ENCODE data around the gene ANKS1B. TPM values are rescaled to one million over a fixed set of nuclear protein-coding genes. Genes with fewer than 3 reads are reported as not detected.
A peak's percentile ranks its signal among the peaks of the same experiment; 100 is the strongest.
"Not testable (repeated sequence)": the region's sequence is repeated elsewhere in the genome, so short reads cannot be mapped to it uniquely, and the experiment has no call there.

Gene ANKS1B
- polyA plus RNA-seq, 1 donor from 2014 or later = not detected

DNA sequence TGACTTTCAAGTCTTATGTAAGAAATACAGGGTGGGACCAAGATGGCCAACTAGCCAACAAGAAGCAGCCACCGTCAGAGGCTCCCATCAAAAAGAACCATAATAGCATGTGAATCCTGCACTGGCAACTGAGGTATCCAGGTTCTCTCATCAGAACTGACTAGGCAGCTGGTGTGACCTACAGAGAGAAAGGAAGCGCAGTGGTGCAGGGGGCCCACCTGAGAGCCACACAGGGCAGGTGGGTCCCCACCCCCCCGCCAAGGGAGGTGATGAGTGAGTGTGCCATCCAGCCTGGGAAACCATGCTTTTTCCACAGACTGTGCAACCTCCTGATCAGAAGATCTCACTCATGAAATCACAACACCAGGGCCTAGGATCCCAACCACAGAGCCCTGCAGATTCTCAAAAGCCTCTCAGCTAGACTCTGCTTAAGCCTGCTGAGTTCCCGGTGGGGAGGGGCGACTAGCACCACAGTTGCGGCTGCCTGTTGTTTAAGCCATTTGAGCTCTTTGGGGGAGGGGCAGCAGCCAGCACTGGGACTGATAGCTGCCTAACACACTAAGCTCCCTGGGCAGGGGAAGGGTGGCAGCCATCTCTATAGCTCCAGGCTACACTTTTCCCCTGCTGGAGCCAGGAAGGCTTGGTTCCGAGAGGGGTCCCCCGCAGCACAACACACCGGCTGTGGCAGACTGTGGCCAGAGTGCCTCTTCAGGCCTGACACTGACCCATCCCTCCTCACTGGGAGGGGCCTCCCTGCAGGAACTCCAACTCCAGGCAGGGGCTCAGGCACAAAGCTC is 261.8 kb downstream of the ANKS1B start:
- H3K36me3 Mint-ChIP-seq = no peaks in the 10 kb centered on the region

DNA sequence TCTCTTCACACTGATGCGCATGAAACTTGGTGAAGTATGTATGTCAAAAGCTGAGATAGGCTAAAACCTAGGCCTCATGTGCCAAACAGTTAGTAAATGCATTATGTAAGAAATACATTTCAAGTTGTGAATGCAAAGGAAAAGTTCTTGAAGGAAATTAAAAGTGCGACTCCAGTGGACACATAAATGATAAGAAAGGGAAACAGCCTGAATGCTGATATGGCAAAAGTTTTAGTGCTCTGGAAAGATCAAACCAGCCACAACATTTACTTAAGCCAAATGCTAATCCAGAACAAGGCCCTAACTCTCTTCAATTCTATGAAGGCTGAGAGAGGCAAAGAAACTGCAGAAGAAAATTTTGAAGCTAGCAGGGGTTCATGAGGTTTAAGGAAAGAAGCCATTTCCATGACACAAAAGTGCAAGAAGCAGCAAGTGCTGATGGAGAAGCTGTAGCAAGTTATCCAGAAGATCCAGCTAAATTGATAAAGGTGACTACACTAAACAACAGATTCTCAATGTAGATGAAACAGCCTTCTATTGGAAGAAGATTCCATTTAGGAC is 262.9 kb downstream of the ANKS1B start:
- no peaks in the 10 kb centered on the region for H3K4me1 Mint-ChIP-seq
- H3K27ac Mint-ChIP-seq = no peak overlapping the region
- H3K9me3 Mint-ChIP-seq = peaks cover 0 to 3% (median 0%) of the 10 kb centered on the region in 3 donors
- H3K36me3 Mint-ChIP-seq = no peaks in the 10 kb centered on the region
- peaks cover under 1% of the 10 kb centered on the region for H3K27me3 Mint-ChIP-seq
- H3K4me3 Mint-ChIP-seq = no peak overlapping the region

More for the DNA sequence above, 261.8 kb downstream of the ANKS1B start:
- Mint-ChIP-seq H3K4me1 (no peaks in the 10 kb centered on the region), H3K4me3 (no peak overlapping the region), H3K27me3 (no peaks in the 10 kb centered on the region), H3K9me3 (peaks cover 0 to 6% (median 0%) of the 10 kb centered on the region in 3 donors), H3K27ac (no peak overlapping the region)

DNA sequence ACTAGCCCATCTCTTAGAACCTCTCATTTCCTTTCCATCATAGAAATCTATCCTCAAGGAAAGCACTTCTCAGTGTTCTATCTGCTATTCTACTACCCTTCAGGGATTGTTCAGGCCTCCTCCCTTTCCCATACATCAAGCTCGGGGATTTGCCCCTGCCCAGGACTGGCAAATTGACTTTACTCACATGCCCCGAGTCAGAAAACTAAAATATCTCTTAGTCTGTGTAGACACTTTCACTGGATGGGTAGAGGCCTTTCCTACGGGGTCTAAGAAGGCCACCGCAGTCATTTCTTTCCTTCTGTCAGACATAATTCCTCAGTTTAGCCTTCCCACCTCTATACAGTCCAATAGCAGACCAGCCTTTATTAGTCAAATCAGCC is 264.7 kb downstream of the ANKS1B start:
- H3K27ac Mint-ChIP-seq, H3K4me1 Mint-ChIP-seq, H3K4me3 Mint-ChIP-seq, H3K9me3 Mint-ChIP-seq, H3K36me3 Mint-ChIP-seq, H3K27me3 Mint-ChIP-seq: not testable (repeated sequence)

DNA sequence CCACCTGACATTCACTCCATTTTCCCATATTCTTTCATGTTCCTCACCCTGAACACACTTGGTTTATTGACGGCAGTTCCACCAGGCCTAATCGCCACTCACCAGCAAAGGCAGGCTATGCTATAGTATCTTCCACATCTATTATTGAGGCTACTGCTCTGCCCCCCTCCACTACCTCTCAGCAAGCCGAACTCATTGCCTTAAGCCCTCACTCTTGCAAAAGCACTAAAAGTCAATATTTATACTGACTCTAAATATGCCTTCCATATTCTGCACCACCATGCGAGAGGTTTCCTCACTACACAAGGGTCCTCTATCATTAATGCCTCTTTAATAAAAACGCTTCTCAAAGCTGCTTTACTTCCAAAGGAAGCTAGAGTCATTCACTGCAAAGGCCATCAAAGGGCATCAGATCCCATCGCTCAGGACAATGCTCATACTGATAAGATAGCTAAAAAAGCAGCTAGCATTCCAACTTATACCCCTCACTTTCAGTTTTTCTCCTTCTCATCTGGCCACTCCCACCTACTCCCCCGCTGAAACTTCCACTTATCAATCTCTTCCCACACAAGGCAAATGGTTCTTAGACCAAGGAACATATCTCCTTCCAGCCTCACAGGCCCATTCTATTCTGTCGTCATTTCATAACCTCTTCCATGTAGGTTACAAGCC is 265.2 kb downstream of the ANKS1B start:
- H3K27me3 Mint-ChIP-seq, H3K4me3 Mint-ChIP-seq, H3K27ac Mint-ChIP-seq, H3K36me3 Mint-ChIP-seq, H3K9me3 Mint-ChIP-seq, H3K4me1 Mint-ChIP-seq: not testable (repeated sequence)

DNA sequence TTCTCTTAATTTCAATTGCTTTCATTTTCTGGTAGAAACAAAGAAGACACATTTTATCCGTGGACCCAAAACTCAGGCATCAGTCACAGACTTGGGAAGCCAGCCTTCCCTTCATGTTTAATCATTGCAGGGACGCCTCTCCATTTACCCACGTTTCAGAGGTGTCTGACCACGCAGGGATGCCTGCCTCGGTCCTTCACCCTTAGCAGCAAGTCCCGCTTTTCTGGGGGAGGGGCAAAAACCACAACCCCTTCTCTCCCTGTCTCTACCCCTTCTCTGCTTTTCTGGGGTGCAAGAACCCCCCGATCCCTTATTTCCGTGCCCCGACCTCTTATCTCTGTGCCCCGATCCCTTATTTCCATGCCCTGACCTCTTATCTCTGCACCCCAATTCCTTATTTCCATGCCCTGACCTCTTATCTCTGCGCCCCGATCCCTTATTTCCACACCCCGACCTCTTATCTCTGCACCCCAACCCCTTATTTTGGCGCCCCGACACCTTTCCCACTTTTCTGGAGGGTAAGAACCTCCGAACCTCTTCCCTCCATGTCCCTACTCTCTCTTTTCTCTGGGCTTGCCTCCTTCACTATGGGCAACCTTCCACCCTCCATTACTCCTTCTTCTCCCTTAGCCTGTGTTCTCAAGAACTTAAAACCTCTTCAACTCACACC is 268.8 kb downstream of the ANKS1B start:
- not testable (repeated sequence) for H3K9me3 Mint-ChIP-seq, H3K4me3 Mint-ChIP-seq, H3K27me3 Mint-ChIP-seq, H3K27ac Mint-ChIP-seq, H3K36me3 Mint-ChIP-seq, H3K4me1 Mint-ChIP-seq

DNA sequence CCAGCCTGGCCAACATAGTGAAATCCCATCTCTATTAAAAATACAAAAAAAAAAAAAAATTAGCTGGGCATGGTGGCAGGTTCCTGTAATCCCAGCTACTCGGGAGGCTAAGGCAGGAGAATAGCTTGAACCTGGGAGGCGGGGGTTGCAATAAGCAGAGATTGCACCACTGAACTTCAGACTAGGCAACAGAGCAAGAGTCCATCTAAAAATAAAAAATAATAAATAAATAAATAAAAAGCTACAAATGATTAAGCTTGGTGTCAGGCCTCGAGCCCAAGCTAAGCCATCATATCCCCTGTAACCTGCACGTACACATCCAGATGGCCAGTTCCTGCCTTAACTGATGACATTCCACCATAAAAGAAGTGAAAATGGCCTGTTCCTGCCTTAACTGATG is 269.8 kb downstream of the ANKS1B start:
- H3K36me3 Mint-ChIP-seq, H3K9me3 Mint-ChIP-seq, H3K27ac Mint-ChIP-seq, H3K4me3 Mint-ChIP-seq, H3K27me3 Mint-ChIP-seq, H3K4me1 Mint-ChIP-seq: not testable (repeated sequence)

DNA sequence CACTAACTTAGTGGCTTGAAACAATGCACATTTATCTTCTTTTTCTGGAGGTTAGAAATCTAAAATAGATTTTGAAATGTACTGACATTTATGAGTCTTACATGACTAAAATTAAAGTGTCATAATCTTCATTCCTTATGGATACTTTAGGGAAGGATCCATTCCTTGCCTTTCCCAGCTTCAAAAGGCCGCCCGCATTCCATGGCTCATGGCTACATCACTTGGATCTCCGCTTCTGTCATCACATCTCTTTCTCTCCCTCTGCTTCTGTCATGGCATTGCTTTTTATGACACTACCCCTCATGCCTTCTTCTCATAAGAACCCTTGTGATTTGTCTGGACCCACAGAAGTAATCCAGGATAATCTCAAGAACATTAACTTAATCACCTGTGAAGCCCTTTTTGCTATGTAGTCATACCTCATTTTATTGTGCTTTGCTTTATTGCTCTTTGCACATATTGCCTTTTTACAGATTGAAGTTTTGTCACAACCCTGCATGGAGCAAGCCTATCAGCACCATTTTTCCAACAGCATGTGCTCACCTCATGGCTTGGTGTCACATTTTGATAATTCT is 270.7 kb downstream of the ANKS1B start:
- Mint-ChIP-seq H3K9me3 (peaks cover 0 to 6% (median 0%) of the 10 kb centered on the region in 3 donors), H3K36me3 (no peaks in the 10 kb centered on the region), H3K27ac (peak overlapping the region in 1 of 3 donors; percentile 25), H3K4me3 (no peak overlapping the region), H3K27me3 (peaks cover 1% of the 10 kb centered on the region), H3K4me1 (no peaks in the 10 kb centered on the region)

DNA sequence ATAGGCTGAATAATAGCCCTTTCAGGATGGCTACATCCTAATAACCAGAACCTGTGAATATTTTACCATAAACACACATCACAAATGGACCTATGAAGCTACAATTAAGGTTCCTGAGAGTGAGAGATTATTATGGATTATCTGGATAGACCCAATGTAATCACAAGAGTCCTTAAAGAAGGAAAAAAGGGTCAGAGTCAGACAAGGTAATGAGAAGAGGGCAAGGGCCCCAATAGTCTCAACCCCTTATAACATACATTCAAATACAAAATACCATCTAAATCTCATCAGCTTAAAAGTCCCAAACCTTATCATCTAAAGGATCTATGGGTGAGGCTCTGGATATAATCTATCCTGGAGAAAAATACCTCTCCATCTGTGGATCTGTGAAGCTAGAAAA is 272.5 kb downstream of the ANKS1B start:
- no peak overlapping the region for H3K4me3 Mint-ChIP-seq
- H3K9me3 Mint-ChIP-seq = peaks cover 0 to 6% (median 0%) of the 10 kb centered on the region in 3 donors
- no peak overlapping the region for H3K27ac Mint-ChIP-seq
- H3K27me3 Mint-ChIP-seq = peaks cover 1% of the 10 kb centered on the region
- no peaks in the 10 kb centered on the region for H3K36me3 Mint-ChIP-seq
- H3K4me1 Mint-ChIP-seq = no peaks in the 10 kb centered on the region

DNA sequence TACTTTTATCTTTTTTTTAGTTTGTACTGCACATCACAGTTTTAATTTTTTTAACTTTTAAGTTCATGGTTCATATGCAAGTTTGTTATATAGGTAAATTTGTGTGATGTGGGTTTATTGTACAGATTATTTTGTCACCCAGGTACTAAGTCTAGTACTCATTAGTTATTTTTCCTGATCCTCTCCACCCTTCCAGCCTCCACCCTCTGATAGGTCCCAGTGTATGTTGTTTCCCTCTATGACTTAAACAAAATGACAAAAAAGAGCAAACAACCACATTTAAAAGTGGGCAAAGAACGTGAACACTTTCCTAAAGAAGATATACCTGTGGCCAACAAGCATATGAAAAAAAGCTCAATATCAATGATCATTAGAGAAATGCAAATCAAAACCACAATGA is 273.5 kb downstream of the ANKS1B start:
- Mint-ChIP-seq H3K4me1 (no peaks in the 10 kb centered on the region), H3K27ac (no peak overlapping the region), H3K9me3 (peaks cover 0 to 6% (median 0%) of the 10 kb centered on the region in 3 donors), H3K36me3 (no peaks in the 10 kb centered on the region), H3K27me3 (no peaks in the 10 kb centered on the region), H3K4me3 (no peak overlapping the region)

DNA sequence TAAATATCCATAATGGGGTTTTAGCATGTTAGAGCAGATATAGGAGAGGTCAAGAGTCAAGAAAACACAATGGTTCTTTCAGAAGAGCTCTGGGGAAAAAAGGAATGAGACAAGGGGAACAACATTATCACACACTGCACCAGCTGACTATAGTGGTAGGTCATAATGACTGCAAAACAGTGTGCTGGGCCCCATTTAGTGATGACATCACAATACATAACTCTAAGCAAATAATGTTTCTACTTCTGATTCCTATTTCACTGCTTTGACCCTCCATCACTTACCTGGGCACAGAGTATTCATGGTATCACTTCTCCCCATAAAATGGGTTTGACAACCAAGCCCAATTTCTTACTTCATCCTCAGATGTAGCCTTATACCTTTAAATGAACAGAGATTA is 275.1 kb downstream of the ANKS1B start:
- Mint-ChIP-seq H3K36me3 (no peaks in the 10 kb centered on the region), H3K9me3 (peaks cover 0 to 6% (median 0%) of the 10 kb centered on the region in 3 donors), H3K4me1 (no peaks in the 10 kb centered on the region), H3K27ac (no peak overlapping the region), H3K27me3 (no peaks in the 10 kb centered on the region), H3K4me3 (no peak overlapping the region)

DNA sequence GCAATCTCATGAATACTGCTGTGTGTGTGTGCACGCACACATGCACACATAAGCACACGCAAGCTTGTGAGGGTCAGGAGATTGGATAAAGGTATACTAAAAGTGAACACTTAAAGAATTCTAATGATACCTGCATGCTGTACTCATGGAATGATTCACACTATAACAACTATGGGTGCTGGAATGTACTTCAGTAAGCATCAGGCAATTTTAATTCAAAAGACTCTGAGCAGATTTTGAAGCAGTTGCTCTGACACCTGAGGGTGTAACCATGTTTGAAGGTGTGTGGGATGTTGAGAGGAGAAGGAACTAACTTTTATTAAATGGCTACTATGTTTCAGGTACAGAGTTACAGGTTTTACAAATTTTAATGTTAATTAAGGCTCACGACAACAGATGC is 275.6 kb downstream of the ANKS1B start:
- peaks cover 0 to 5% (median 0%) of the 10 kb centered on the region in 3 donors for H3K9me3 Mint-ChIP-seq

DNA sequence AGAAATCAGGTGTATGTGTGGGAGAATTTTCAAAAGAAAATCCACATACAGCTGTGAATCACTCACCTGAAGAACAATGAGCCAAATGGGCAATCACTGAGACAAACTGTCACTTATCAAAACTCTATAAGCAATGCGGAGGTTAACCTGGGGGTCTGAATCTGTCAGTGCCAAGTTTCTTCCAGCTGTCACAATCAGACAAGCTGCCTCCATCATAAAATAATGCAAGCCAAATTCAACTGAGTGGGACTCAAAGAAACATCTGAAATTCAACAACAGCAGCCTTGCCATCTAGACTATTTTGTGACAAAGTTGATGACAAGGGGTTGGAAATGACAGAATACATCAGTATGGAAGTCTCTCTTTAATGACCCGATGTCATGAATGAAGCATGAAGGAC is 276.9 kb downstream of the ANKS1B start:
- Mint-ChIP-seq H3K9me3 (no peaks in the 10 kb centered on the region), H3K36me3 (no peaks in the 10 kb centered on the region), H3K4me3 (no peak overlapping the region), H3K4me1 (no peaks in the 10 kb centered on the region), H3K27me3 (no peaks in the 10 kb centered on the region), H3K27ac (no peak overlapping the region)

More for the DNA sequence above, 275.6 kb downstream of the ANKS1B start:
- H3K4me3 Mint-ChIP-seq = no peak overlapping the region
- H3K36me3 Mint-ChIP-seq = no peaks in the 10 kb centered on the region
- H3K27me3 Mint-ChIP-seq = no peaks in the 10 kb centered on the region
- H3K4me1 Mint-ChIP-seq = no peaks in the 10 kb centered on the region
- H3K27ac Mint-ChIP-seq = no peak overlapping the region

DNA sequence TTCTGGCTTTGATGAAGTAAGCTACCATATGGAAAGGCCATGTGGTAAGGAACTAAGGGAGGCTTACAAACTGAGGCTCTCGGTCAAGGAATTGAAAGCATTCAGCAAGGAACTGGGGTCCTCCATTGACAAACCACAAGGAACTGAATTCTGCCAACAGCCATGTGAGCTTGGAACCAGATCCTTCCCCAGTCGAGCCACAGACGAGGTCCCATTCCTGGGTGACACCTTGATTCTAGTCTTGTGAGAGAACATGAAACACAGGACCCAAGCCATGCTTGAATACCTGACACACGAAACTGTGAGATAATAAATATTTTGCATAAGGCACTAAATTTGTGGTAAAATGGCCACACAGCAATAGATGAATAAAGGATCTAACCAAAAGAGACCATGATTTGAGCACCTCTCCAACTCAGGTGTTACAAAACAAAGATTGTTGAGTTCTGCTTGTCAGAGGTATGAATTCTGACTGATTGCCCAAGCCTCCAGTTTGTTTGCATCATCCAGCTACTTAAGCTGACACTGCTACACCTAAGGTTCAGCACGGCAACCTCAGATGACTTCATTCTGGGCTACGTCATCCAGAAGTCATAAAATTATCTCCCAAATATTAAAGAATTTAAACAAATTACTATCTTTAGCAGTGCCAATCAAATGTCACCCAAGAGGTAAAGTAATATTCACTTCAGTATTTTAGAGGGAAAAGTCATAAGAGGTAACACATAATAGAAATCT is 277.8 kb downstream of the ANKS1B start:
- H3K27ac Mint-ChIP-seq = no peak overlapping the region
- peaks cover 1% of the 10 kb centered on the region for H3K36me3 Mint-ChIP-seq
- no peaks in the 10 kb centered on the region for H3K27me3 Mint-ChIP-seq
- no peaks in the 10 kb centered on the region for H3K9me3 Mint-ChIP-seq
- no peaks in the 10 kb centered on the region for H3K4me1 Mint-ChIP-seq
- no peak overlapping the region for H3K4me3 Mint-ChIP-seq

DNA sequence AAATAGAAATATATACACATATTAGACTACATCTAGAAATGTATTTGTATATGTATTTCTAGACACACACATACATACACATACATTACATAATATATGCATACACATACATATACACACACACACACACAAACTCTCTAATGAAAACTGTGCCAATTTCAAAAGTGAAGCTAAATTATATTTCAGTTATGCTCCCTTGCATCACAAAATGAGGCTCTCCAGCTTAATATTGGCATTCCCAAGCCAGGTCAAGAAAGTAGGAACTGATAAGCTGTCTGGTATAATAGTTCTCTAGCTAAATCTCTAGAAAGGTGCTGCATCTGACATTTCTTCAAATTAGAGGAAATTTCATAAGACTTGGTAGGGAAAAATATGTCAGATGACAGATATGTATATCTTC is 280.3 kb downstream of the ANKS1B start:
- no peaks in the 10 kb centered on the region for H3K27me3 Mint-ChIP-seq
- H3K36me3 Mint-ChIP-seq = peaks cover 1% of the 10 kb centered on the region
- H3K9me3 Mint-ChIP-seq = no peaks in the 10 kb centered on the region
- no peak overlapping the region for H3K4me3 Mint-ChIP-seq
- no peaks in the 10 kb centered on the region for H3K4me1 Mint-ChIP-seq
- no peak overlapping the region for H3K27ac Mint-ChIP-seq
